ENCODE data around the gene CNTN6. TPM values are rescaled to one million over a fixed set of nuclear protein-coding genes. Genes with fewer than 3 reads are reported as not detected.
A peak's percentile ranks its signal among the peaks of the same experiment; 100 is the strongest.

Gene CNTN6
- total RNA-seq, 4 donors from 2014 or later: 0.47 TPM; not detected in 3

DNA sequence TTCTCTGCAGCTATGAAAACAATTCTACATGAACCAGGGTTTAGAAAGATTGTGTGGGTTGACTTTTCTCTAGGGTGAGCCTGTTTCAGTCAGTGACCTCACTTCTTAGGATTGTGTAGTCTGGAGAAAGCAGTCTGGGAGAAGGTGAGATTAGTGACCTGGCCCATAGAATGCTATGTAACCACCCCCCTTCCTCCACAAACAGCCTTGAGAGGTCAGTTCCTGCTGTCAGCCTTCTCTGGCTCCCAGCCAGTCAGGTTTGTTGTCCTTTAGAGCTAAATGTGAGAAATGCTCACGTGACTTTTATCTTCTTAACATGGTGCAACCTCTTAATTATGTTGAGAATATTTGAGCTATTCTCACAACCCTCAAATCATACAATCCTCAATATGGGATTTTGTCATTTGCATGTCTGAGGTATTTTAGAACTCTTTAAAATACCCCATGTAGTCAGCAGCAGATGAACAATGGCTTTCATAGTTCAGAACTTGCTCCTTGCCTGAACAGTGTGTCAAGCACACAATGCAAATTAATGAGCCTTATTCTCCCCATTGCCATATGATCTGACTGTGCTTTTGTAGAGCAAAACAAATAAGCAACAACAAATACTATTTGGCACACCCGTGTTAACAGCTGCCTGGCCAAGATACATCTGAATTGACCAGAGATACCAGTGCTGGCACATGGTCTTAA lies 311.6 kb downstream of the CNTN6 start:
- Histone ChIP-seq H3K36me3 (no peaks in the 10 kb centered on the region), H3K4me3 (no peak overlapping the region), H3K9me3 (no peaks in the 10 kb centered on the region), H3K27me3 (no peaks in the 10 kb centered on the region), H3K4me1 (no peaks in the 10 kb centered on the region), H3K27ac (no peak overlapping the region)
- DNase-seq: no peak
- TF ChIP-seq, protein P1, sequence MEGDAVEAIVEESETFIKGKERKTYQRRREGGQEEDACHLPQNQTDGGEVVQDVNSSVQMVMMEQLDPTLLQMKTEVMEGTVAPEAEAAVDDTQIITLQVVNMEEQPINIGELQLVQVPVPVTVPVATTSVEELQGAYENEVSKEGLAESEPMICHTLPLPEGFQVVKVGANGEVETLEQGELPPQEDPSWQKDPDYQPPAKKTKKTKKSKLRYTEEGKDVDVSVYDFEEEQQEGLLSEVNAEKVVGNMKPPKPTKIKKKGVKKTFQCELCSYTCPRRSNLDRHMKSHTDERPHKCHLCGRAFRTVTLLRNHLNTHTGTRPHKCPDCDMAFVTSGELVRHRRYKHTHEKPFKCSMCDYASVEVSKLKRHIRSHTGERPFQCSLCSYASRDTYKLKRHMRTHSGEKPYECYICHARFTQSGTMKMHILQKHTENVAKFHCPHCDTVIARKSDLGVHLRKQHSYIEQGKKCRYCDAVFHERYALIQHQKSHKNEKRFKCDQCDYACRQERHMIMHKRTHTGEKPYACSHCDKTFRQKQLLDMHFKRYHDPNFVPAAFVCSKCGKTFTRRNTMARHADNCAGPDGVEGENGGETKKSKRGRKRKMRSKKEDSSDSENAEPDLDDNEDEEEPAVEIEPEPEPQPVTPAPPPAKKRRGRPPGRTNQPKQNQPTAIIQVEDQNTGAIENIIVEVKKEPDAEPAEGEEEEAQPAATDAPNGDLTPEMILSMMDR (IDR thresholded peaks at IDR 0.05): no peak
- no peak for TF ChIP-seq POLR2A (IDR thresholded peaks at IDR 0.05)

DNA sequence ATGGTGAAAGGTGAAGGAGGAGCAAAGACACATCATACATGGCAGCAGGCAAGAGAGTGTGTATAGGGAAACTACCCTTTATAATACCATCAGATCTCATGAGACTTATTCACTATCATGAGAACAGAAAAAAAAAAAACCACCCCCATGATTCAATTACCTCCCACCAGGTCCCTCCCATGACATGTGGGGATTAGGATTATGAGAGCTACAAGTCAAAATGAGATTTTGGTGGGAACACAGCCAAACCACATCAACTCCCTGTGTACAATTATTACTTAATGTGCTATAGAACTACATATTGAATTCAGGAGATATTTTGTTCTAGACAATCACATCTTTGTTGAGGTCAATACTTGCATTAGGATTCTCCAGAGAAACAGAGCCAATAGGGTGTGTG lies 313.4 kb downstream of the CNTN6 start:
- Histone ChIP-seq H3K9me3 (no peaks in the 10 kb centered on the region), H3K4me3 (no peak overlapping the region), H3K27me3 (no peaks in the 10 kb centered on the region), H3K27ac (no peak overlapping the region), H3K36me3 (no peaks in the 10 kb centered on the region), H3K4me1 (no peaks in the 10 kb centered on the region)
- TF ChIP-seq POLR2A (IDR thresholded peaks at IDR 0.05): no peak
- TF ChIP-seq, protein P1 (IDR thresholded peaks at IDR 0.05): no peak
- DNase-seq: no peak

DNA sequence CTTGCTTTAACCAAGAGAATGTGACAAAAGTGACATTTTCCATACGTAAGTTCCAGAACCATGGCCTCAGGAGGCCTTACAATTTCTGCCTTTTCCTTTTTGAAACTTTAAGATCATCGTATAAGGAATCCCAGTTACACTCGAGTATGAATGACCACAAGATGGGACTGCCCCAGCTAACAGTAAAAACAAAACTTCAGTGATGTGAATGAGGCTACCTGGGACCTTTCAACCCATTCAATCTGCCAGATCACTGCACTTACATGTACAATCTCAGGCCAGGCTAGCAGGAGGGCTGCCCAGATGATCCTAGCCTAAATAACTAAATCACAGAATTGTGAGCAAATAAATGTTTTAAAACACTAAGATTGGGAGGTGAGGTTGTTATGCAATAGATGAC lies 328.8 kb downstream of the CNTN6 start:
- Histone ChIP-seq H3K9me3 (no peaks in the 10 kb centered on the region), H3K27ac (no peak overlapping the region), H3K4me1 (no peaks in the 10 kb centered on the region), H3K4me3 (no peak overlapping the region), H3K36me3 (no peaks in the 10 kb centered on the region), H3K27me3 (no peaks in the 10 kb centered on the region)
- DNase-seq: no peak
- no peak for TF ChIP-seq POLR2A (IDR thresholded peaks at IDR 0.05)
- TF ChIP-seq, protein P1 (IDR thresholded peaks at IDR 0.05): no peak

DNA sequence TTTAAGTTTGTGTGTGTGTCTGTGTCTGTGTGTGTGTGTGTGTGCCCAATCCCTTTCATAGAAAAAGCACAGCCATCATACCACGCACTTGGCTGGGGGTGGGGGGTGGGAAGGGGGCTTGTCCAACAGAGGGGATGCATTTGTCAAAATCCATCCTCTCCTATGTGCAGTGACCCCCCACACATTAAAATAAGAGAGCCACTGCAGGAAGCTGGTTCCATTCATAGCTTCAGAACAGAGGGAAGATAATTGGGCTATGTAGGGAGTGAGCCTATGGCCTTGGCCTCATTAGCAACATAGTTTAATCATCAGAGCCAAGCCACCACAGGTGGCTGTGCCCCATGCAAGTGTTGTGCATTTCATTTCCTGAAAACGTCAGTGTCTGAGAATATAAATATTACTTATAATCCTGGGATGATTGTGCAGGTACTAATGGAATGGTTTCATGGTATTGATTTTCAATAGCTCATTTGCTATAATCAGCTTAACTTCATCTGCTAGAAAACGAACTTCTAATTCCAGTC lies 330.8 kb downstream of the CNTN6 start:
- no peaks in the 10 kb centered on the region for H3K4me1 ChIP-seq
- no peak overlapping the region for H3K4me3 ChIP-seq
- H3K27me3 ChIP-seq: no peaks in the 10 kb centered on the region
- no peaks in the 10 kb centered on the region for H3K36me3 ChIP-seq
- TF ChIP-seq POLR2A (IDR thresholded peaks at IDR 0.05): no peak
- TF ChIP-seq, protein P1 (IDR thresholded peaks at IDR 0.05): no peak
- H3K27ac ChIP-seq: no peak overlapping the region
- no peaks in the 10 kb centered on the region for H3K9me3 ChIP-seq
- no peak for DNase-seq

DNA sequence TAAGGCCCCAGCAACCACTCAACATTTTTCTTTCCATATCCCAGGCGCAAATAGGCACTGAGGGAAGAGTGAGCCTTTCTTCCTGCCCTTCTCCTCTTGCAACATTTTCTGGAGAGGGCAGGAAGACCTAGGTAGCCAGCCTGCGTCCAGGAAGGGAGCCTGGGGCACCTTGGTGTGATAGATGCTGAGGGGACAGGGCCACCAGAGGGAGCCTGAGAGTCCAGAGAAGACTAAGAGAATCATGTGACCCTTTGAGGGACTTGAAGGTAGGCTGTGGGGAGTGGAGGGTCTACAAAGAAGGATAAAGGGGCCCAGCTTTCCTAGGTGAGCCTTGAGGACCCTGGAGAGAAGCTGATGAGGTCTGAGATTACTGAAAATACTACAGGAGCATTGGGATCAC lies 346.6 kb downstream of the CNTN6 start:
- peak in 2 of 3 donors; percentile 47 to 51 for DNase-seq
- H3K4me3 ChIP-seq: no peak overlapping the region
- no peak for TF ChIP-seq POLR2A (IDR thresholded peaks at IDR 0.05)
- TF ChIP-seq, protein P1 (IDR thresholded peaks at IDR 0.05): peak in 3 of 6 experiments; percentile 23 to 36 (median 28)
- H3K27me3 ChIP-seq: no peaks in the 10 kb centered on the region
- H3K9me3 ChIP-seq: no peaks in the 10 kb centered on the region
- H3K27ac ChIP-seq: no peak overlapping the region
- H3K36me3 ChIP-seq: no peaks in the 10 kb centered on the region
- H3K4me1 ChIP-seq: no peaks in the 10 kb centered on the region
